H9 (cell line): Measurements from ENCODE around the gene GPRIN1. TPM values are rescaled to one million over a fixed set of nuclear protein-coding genes. Genes with fewer than 3 reads are reported as not detected.

Source experiments
- DNase-seq: peaks from one replicate; pipeline ENCODE4 v3.0.0-alpha.2; 2017
- H2AFZ ChIP-seq: one replicate; pipeline ENCODE4 v1.6.1; 2013; ENCODE audit warnings: mild to moderate bottlenecking, low read length, control low read depth, moderate library complexity
- H2AK5ac ChIP-seq: 2 replicates; pipeline ENCODE4 v1.6.1; 2013; ENCODE audit warnings: low read length, control low read depth, mixed read lengths; ENCODE audit not compliant: insufficient read length
- H2BK120ac ChIP-seq: one replicate; pipeline ENCODE4 v1.6.1; 2013; ENCODE audit warnings: low read depth, mild to moderate bottlenecking, low read length, control low read depth, inconsistent platforms; ENCODE audit not compliant: poor library complexity, severe bottlenecking
- H2BK12ac ChIP-seq: 2 replicates; pipeline ENCODE4 v1.6.1; 2013; ENCODE audit warnings: low read length, control low read depth, mixed read lengths, low read depth; ENCODE audit not compliant: insufficient read length
- H2BK15ac ChIP-seq: 2 replicates; pipeline ENCODE4 v1.6.1; 2013; ENCODE audit warnings: low read depth, low read length, control low read depth
- H2BK20ac ChIP-seq: one replicate; pipeline ENCODE4 v1.6.1; 2013; ENCODE audit warnings: low read depth, mild to moderate bottlenecking, low read length, control low read depth, inconsistent platforms; ENCODE audit not compliant: poor library complexity, severe bottlenecking
- H2BK5ac ChIP-seq: 2 replicates; pipeline ENCODE4 v1.6.1; 2013; ENCODE audit warnings: low read length, control low read depth, mixed read lengths; ENCODE audit not compliant: insufficient read length
- H3K14ac ChIP-seq: 2 replicates; pipeline ENCODE4 v1.6.1; 2013; ENCODE audit warnings: low read length, control low read depth; ENCODE audit not compliant: insufficient read depth
- H3K18ac ChIP-seq: 2 replicates; pipeline ENCODE4 v1.6.1; 2013; ENCODE audit warnings: low read depth, mild to moderate bottlenecking, mixed read lengths, low read length, control low read depth; ENCODE audit not compliant: insufficient read length
- H3K23ac ChIP-seq: 2 replicates; pipeline ENCODE4 v1.6.1; 2013; ENCODE audit warnings: low read length, control low read depth, mixed read lengths, low read depth; ENCODE audit not compliant: insufficient read length
- H3K23me2 ChIP-seq: 2 replicates; pipeline ENCODE4 v1.6.1; 2013; ENCODE audit warnings: low read depth, mild to moderate bottlenecking, mixed read lengths, low read length, control low read depth; ENCODE audit not compliant: insufficient read length, poor library complexity, severe bottlenecking
- H3K27ac ChIP-seq: 2 replicates; pipeline ENCODE4 v1.5.1; 2013; ENCODE audit warnings: low read length, control low read depth, mixed read lengths, low read depth; ENCODE audit not compliant: insufficient read length
- H3K27me3 ChIP-seq: 2 replicates; pipeline ENCODE4 v1.6.1; 2013; ENCODE audit warnings: low read length, control low read depth, inconsistent platforms; ENCODE audit not compliant: insufficient read depth
- H3K4ac ChIP-seq: 2 replicates; pipeline ENCODE4 v1.6.1; 2013; ENCODE audit warnings: low read depth, mild to moderate bottlenecking, control low read depth, inconsistent platforms, low read length, moderate library complexity
- H3K4me1 ChIP-seq: 2 replicates; pipeline ENCODE4 v1.6.1; 2013; ENCODE audit warnings: low read length, control low read depth, inconsistent platforms; ENCODE audit not compliant: insufficient read depth
- H3K4me2 ChIP-seq: 2 replicates; pipeline ENCODE4 v1.6.1; 2013; ENCODE audit warnings: low read length, control low read depth, mixed read lengths; ENCODE audit not compliant: insufficient read length, insufficient read depth
- H3K56ac ChIP-seq: 2 replicates; pipeline ENCODE4 v1.6.1; 2013; ENCODE audit warnings: low read depth, mild to moderate bottlenecking, mixed read lengths, low read length, control low read depth; ENCODE audit not compliant: insufficient read length
- H3K79me1 ChIP-seq: 2 replicates; pipeline ENCODE4 v1.6.1; 2013; ENCODE audit warnings: low read depth, mild to moderate bottlenecking, moderate library complexity, low read length, control low read depth, inconsistent platforms; ENCODE audit not compliant: insufficient read depth, poor library complexity, severe bottlenecking
- H3K79me2 ChIP-seq: 2 replicates; pipeline ENCODE4 v1.6.1; 2013; ENCODE audit warnings: low read length, control low read depth, inconsistent platforms; ENCODE audit not compliant: insufficient read depth
- H3K9ac ChIP-seq: 2 replicates; pipeline ENCODE4 v1.6.1; 2013; ENCODE audit warnings: low read length, control low read depth, mixed read lengths; ENCODE audit not compliant: insufficient read length; ENCODE audit errors: extremely low read depth
- H3K9me3 ChIP-seq: one replicate; pipeline ENCODE4 v1.6.1; 2013; ENCODE audit warnings: low read depth, low read length, inconsistent platforms; ENCODE audit not compliant: control insufficient read depth
- H3T11ph ChIP-seq: one replicate; pipeline ENCODE4 v1.6.1; 2013; ENCODE audit warnings: mild to moderate bottlenecking, low read length, control low read depth, inconsistent platforms
- H4K20me1 ChIP-seq: one replicate; pipeline ENCODE4 v1.6.1; 2013; ENCODE audit not compliant: control insufficient read depth, insufficient read length, insufficient read depth
- H4K5ac ChIP-seq: 2 replicates; pipeline ENCODE4 v1.6.1; 2013; ENCODE audit warnings: low read depth, mild to moderate bottlenecking, mixed read lengths, low read length, control low read depth; ENCODE audit not compliant: insufficient read length
- H4K8ac ChIP-seq: replicated peaks from 2 replicates; pipeline ENCODE4 v1.6.1; 2013; ENCODE audit warnings: low read length, control low read depth, mixed read lengths, low read depth; ENCODE audit not compliant: insufficient read length
- H4K91ac ChIP-seq: 2 replicates; pipeline ENCODE4 v1.6.1; 2013; ENCODE audit warnings: low read depth, mild to moderate bottlenecking, moderate library complexity, mixed read lengths, low read length, control low read depth; ENCODE audit not compliant: insufficient read length
- H3K27ac Mint-ChIP-seq, 3 experiments: 2 replicates in 2 of 3; 3 replicates in 1 of 3; pipeline ENCODE4 v1.8.0; 2020 to 2021; ENCODE audit warnings: mixed read lengths in 3 of 3, mild to moderate bottlenecking in 1 of 3, moderate library complexity in 1 of 3
- H3K27me3 Mint-ChIP-seq: 2 replicates; pipeline ENCODE4 v1.8.0; 2021; ENCODE audit warnings: low read depth, mild to moderate bottlenecking, moderate library complexity, mixed read lengths
- H3K36me3 Mint-ChIP-seq, 3 experiments: 2 replicates in 2 of 3; 3 replicates in 1 of 3; pipeline ENCODE4 v1.8.0; 2020 to 2021; ENCODE audit warnings: low read depth in 3 of 3, mixed read lengths in 3 of 3; ENCODE audit not compliant: insufficient read depth in 1 of 3
- H3K4me1 Mint-ChIP-seq, 2 experiments: 2 replicates each; pipeline ENCODE4 v1.8.0; 2020; ENCODE audit warnings: mixed read lengths in 2 of 2
- H3K4me3 Mint-ChIP-seq, 2 experiments: 2 replicates in 1 of 2; 3 replicates in 1 of 2; pipeline ENCODE4 v1.8.0; 2020 to 2021; ENCODE audit warnings: mild to moderate bottlenecking in 2 of 2, mixed read lengths in 2 of 2, moderate library complexity in 1 of 2
- H3K9me3 Mint-ChIP-seq, 2 experiments: 2 replicates in 1 of 2; 3 replicates in 1 of 2; pipeline ENCODE4 v1.8.0; 2020; ENCODE audit warnings: mild to moderate bottlenecking in 2 of 2, mixed read lengths in 2 of 2, moderate library complexity in 1 of 2
- CTCF ChIP-seq: fragments of 200-600 bp; sonication (generic); conservative IDR thresholded peaks from 3 replicates; pipeline ENCODE4 v1.8.0; 2021; ENCODE audit warnings: antibody characterized with exemption, mild to moderate bottlenecking
- WGBS: extraction: QIAGEN DNeasy Blood & Tissue Kit; methylation state at CpG from one replicate; pipeline ENCODE4 v1.1.7; 2013; ENCODE audit warnings: missing lambda C conversion rate, low lambda C conversion rate, mixed read lengths; ENCODE audit not compliant: insufficient read length; ENCODE audit errors: extremely low coverage; 5-methylcytosine and 5-hydroxymethylcytosine counted together
- total RNA-seq: library from RNA; stranded (reverse); gene quantifications from 2 replicates; pipeline ENCODE4 v1.2.1, GENCODE V29; 2021

Gene GPRIN1
- total RNA-seq, 1 experiment from 2014 or later: 10.8 TPM

- H3K79me1 ChIP-seq: no peaks in the 10 kb centered on the region
- no peak overlapping the region for H2BK15ac ChIP-seq
- no peak overlapping the region for H2BK20ac ChIP-seq
- no peaks in the 10 kb centered on the region for H3K9me3 ChIP-seq
- peaks cover 0 to 7% of the 10 kb centered on the region in 2 experiments; a peak in 2 of 5 replicates for H3K9me3 Mint-ChIP-seq
- H2AFZ ChIP-seq: no peak overlapping the region
- H2BK120ac ChIP-seq: no peak overlapping the region
- H3K4me3 Mint-ChIP-seq: no peak overlapping the region; a peak in 1 of 5 replicates
- DNase-seq: no peak
- no peak overlapping the region for H4K91ac ChIP-seq
- H3K27me3 ChIP-seq: peaks cover 6% of the 10 kb centered on the region; the same call in 1 of the 2 replicates
- no peak overlapping the region for H4K8ac ChIP-seq
- H3T11ph ChIP-seq: no peak overlapping the region
- H3K56ac ChIP-seq: no peak overlapping the region
- no peak overlapping the region for H3K9ac ChIP-seq
- no peak overlapping the region for H3K4ac ChIP-seq
- peaks cover 0 to 6% (median 0%) of the 10 kb centered on the region in 3 experiments; a peak in 2 of 7 replicates for H3K36me3 Mint-ChIP-seq
- H3K27ac Mint-ChIP-seq: no peak overlapping the region
- H2BK12ac ChIP-seq: no peak overlapping the region
- no peaks in the 10 kb centered on the region for H3K4me1 ChIP-seq
- H3K79me2 ChIP-seq: no peaks in the 10 kb centered on the region
- H3K18ac ChIP-seq: no peak overlapping the region
- H3K23ac ChIP-seq: no peak overlapping the region
- peak overlapping the region; percentile 93 for H3K4me2 ChIP-seq
- WGBS: no CpG with 5 or more reads among the region's 7 CpGs
- H3K27me3 Mint-ChIP-seq: peaks cover 78% of the 10 kb centered on the region
- peaks cover 8% of the 10 kb centered on the region for H3K23me2 ChIP-seq
- H3K14ac ChIP-seq: no peak overlapping the region
- H4K5ac ChIP-seq: no peak overlapping the region
- no peak overlapping the region for H2AK5ac ChIP-seq
- no peak for TF ChIP-seq CTCF
- H3K4me1 Mint-ChIP-seq: peaks cover 31 to 43% of the 10 kb centered on the region in 2 experiments
- no peak overlapping the region for H3K27ac ChIP-seq
- no peak overlapping the region for H2BK5ac ChIP-seq
- no peaks in the 10 kb centered on the region for H4K20me1 ChIP-seq
These were observed 21.6 kb upstream of the GPRIN1 start for GRCh38 chr5:176631383-176632200.
